G401.6 (cell line): Measurements from ENCODE around the gene CASTOR2.
"Not testable (repeated sequence)": the region's sequence is repeated elsewhere in the genome, so short reads cannot be mapped to it uniquely, and the experiment has no call there.

Source experiments
- FAIRE-seq: peaks from 2 replicates; lab custom pipeline; 2012; peaks lifted over from hg19 to GRCh38; lab: Jason Lieb, UNC

The CASTOR2 gene

GRCh38 chr7:75055155-75055554, 90.7 kb downstream of the CASTOR2 start:
- FAIRE-seq: no peak

- no peak for FAIRE-seq
These were observed 91.6 kb downstream of the CASTOR2 start for GRCh38 chr7:75055830-75056772.

- no peak for FAIRE-seq
These were observed 93.9 kb downstream of the CASTOR2 start for GRCh38 chr7:75058406-75058805.

GRCh38 chr7:75064291-75064690, 99.8 kb downstream of the CASTOR2 start:
- no peak for FAIRE-seq

GRCh38 chr7:75064801-75065200, 100.3 kb downstream of the CASTOR2 start:
- no peak for FAIRE-seq

- FAIRE-seq: no peak
These were observed 102.0 kb downstream of the CASTOR2 start for GRCh38 chr7:75066521-75066920.

- no peak for FAIRE-seq
These were observed 108.4 kb downstream of the CASTOR2 start for GRCh38 chr7:75072981-75073283.

- not testable (repeated sequence) for FAIRE-seq
These were observed 109.7 kb downstream of the CASTOR2 start for GRCh38 chr7:75074262-75074641.
